Activated CD4-positive, alpha-beta T cell treated with anti-CD3 and anti-CD28 coated beads for 36 hours (primary cell): ENCODE measurements around the gene RPL41. TPM values are rescaled to one million over a fixed set of nuclear protein-coding genes. Genes with fewer than 3 reads are reported as not detected.
A peak's percentile ranks its signal among the peaks of the same experiment; 100 is the strongest.

Experiments
- ATAC-seq: fragments of 200-7000 bp; cut with Tn5 transposase; one replicate; pipeline ENCODE4 v1.10.0; 2021; ENCODE audit warnings: mild to moderate bottlenecking, moderate library complexity
- CTCF ChIA-PET: fragments of 350-600 bp; sonication (Branson Sonifier 250); formaldehyde crosslinking; loops from one replicate; lab custom pipeline; 2021; ENCODE audit warnings: antibody characterized with exemption; lab: Charles Lee
- POLR2A ChIA-PET: fragments of 350-600 bp; sonication (Branson Sonifier 250); formaldehyde crosslinking; loops from one replicate; lab custom pipeline; 2021; ENCODE audit warnings: antibody characterized with exemption, inconsistent platforms; lab: Charles Lee
- DNase-seq: peaks from one replicate; pipeline ENCODE4 v3.0.0-alpha.2; 2020
- H3K27ac Mint-ChIP-seq: one replicate; pipeline ENCODE4 v1.8.0; 2021; ENCODE audit warnings: mixed read lengths
- H3K27me3 Mint-ChIP-seq: one replicate; pipeline ENCODE4 v1.8.0; 2021; ENCODE audit warnings: mixed read lengths
- H3K36me3 Mint-ChIP-seq: one replicate; pipeline ENCODE4 v1.8.0; 2021; ENCODE audit warnings: low read depth, mixed read lengths
- H3K4me1 Mint-ChIP-seq: one replicate; pipeline ENCODE4 v1.8.0; 2021; ENCODE audit warnings: mixed read lengths
- H3K4me3 Mint-ChIP-seq: one replicate; pipeline ENCODE4 v1.8.0; 2021; ENCODE audit warnings: mild to moderate bottlenecking, moderate library complexity, mixed read lengths
- H3K9me3 Mint-ChIP-seq: one replicate; pipeline ENCODE4 v1.8.0; 2021; ENCODE audit warnings: low read depth, mixed read lengths
- intact Hi-C, 2 experiments: fragments of 100-400 bp; cut with DNase I in 1 of 2; cut with micrococcal nuclease in 1 of 2; formaldehyde crosslinking; loops; one replicate each; pipeline versions ENCODE4 v1.14.2 to v1.15.1; 2022 to 2024; cut with DNase I, micrococcal nuclease
- total RNA-seq, 2 experiments: library from RNA; stranded (reverse); gene quantifications; one replicate each; pipeline ENCODE4 v1.2.3, GENCODE V29; 2021

RPL41 gene
- total RNA-seq, 2 experiments from 2014 or later, result 5,101 to 9,949 TPM

GRCh38 chr12:56103066-56103711 is 13.2 kb upstream of the RPL41 start:
- Mint-ChIP-seq H3K27me3 (no peaks in the 10 kb centered on the region), H3K9me3 (no peaks in the 10 kb centered on the region), H3K4me1 (peaks cover 43% of the 10 kb centered on the region), H3K36me3 (peaks cover 37% of the 10 kb centered on the region), H3K27ac (peak overlapping the region; percentile 100), H3K4me3 (peak overlapping the region; percentile 100)
- CTCF ChIA-PET, result interaction anchor here (0.9 to 3.4 kb wide), 7 partner anchors 14 to 365 kb away, joined by 3 to 47 read pairs (median 13); partner anchors contain the start of genes ERBB3, RPL41, SUOX and ZC3H10
- ATAC-seq (no peak), DNase-seq (no peak)
- POLR2A ChIA-PET, result interaction anchor here (0.6 to 3.0 kb wide), 6 partner anchors 13 to 106 kb away, joined by 3 to 76 read pairs (median 10); partner anchors contain the start of genes ESYT1, RPL41, SUOX and ZC3H10
- intact Hi-C loops, result loop anchor here (2.0 to 5.0 kb wide), 3 partner anchors 176 to 529 kb away; partner anchors contain the start of genes BAZ2A (in 1 of the 2) and PYM1 (in 1 of the 2)

DNA sequence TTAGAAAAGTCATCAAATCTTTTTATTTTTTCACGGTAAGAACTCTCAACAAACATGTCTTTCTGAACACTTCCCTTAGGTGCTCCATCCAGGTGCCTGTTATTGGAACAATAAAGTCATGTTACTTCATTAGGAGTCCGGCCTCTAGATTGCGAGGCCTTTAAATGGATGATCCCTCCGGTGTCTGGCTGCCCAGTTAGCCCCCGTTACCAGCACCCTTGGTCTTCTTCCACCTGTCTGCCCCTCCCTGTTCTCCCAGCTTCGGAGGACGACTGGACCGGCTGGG is 12.7 kb upstream of the RPL41 start:
- ChIA-PET CTCF (interaction anchor here (0.6 to 3.4 kb wide), 18 partner anchors 14 to 452 kb away, joined by 3 to 47 read pairs (median 4); partner anchors contain the start of genes ERBB3, ESYT1, ORMDL2 and RNF41), POLR2A (interaction anchor here (0.8 to 3.0 kb wide), 16 partner anchors 10 to 386 kb away, joined by 3 to 76 read pairs (median 4); partner anchors contain the start of genes DNAJC14, ESYT1, ORMDL2 and RAB5B)
- intact Hi-C loops, result loop anchor here (1.0 to 5.0 kb wide), 22 partner anchors 13 to 529 kb away; partner anchors contain the start of genes ESYT1 (in 2 of the 2), MYL6B (in 2 of the 2), PYM1 (in 2 of the 2) and RPL41 (in 2 of the 2)
- DNase-seq, result no peak
- peak overlapping the region; percentile 100 for H3K27ac Mint-ChIP-seq
- ATAC-seq, result no peak
- peak overlapping the region; percentile 100 for H3K4me3 Mint-ChIP-seq
- peaks cover 42% of the 10 kb centered on the region for H3K36me3 Mint-ChIP-seq
- H3K27me3 Mint-ChIP-seq, result no peaks in the 10 kb centered on the region
- peaks cover 43% of the 10 kb centered on the region for H3K4me1 Mint-ChIP-seq
- no peaks in the 10 kb centered on the region for H3K9me3 Mint-ChIP-seq

DNA sequence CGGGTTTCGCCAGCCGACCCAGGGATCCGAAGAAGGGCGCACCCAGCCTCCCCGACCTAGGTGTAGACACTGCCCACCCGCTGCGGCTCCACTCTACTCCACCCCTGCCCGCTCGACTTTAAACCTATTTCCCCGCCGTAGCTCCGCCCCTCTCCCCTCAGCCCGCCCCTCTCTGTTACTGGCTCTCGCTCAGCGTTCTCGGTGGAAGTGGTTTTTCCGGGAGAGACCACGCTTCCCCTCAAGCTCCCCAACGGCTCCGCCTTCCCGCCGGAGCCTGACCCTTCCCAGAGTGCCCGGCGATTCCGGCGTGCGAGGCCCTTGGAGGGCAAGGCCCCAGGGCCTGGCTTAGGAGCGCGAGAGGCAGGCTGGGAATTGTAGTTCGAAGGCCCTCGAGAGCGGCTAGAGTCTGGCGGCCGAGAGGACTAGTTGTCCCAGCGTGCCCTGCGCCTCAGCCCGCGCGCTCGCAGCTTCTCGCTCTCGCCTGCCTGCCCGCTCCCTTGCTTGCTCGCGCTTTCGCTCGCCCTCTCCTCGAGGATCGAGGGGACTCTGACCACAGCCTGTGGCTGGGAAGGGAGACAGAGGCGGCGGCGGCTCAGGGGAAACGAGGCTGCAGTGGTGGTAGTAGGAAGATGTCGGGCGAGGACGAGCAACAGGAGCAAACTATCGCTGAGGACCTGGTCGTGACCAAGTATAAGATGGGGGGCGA is 12.2 kb upstream of the RPL41 start, which contains the start of gene PA2G4:
PA2G4 (plus strand) TSS at position 451 of the 706 bp plus-strand sequence; CDS start at position 630, 179 bp downstream.
- no peaks in the 10 kb centered on the region for H3K27me3 Mint-ChIP-seq
- ChIA-PET CTCF (interaction anchor here (0.6 to 3.4 kb wide), 22 partner anchors 13 to 620 kb away, joined by 3 to 47 read pairs (median 3); partner anchors contain the start of genes ERBB3, ESYT1, ORMDL2 and RNF41), POLR2A (interaction anchor here (0.6 to 3.0 kb wide), 20 partner anchors 9 to 543 kb away, joined by 3 to 76 read pairs (median 4); partner anchors contain the start of genes DNAJC14, ESYT1, ORMDL2 and RAB5B)
- ATAC-seq (peak; percentile 95), DNase-seq (peak; percentile 99)
- peak within 1 kb of the TSS; percentile 100 for H3K27ac Mint-ChIP-seq
- H3K9me3 Mint-ChIP-seq, result no peaks in the 10 kb centered on the region
- H3K36me3 Mint-ChIP-seq, result peaks cover 45% of the 10 kb centered on the region
- peak within 1 kb of the TSS; percentile 100 for H3K4me3 Mint-ChIP-seq
- intact Hi-C loops, result loop anchor here (1.0 to 5.0 kb wide), 21 partner anchors 12 to 528 kb away; partner anchors contain the start of genes ESYT1 (in 2 of the 2), MYL6B (in 2 of the 2), PYM1 (in 2 of the 2) and RPL41 (in 2 of the 2)
- peaks cover 43% of the 10 kb centered on the region for H3K4me1 Mint-ChIP-seq

- no peaks in the 10 kb centered on the region for H3K9me3 Mint-ChIP-seq
- peak overlapping the region; percentile 100 for H3K27ac Mint-ChIP-seq
- intact Hi-C loops, result loop anchor here (1.0 to 5.0 kb wide), 21 partner anchors 11 to 527 kb away; partner anchors contain the start of genes ESYT1 (in 2 of the 2), MYL6B (in 2 of the 2), PYM1 (in 2 of the 2) and RPL41 (in 2 of the 2)
- peaks cover 43% of the 10 kb centered on the region for H3K4me1 Mint-ChIP-seq
- H3K27me3 Mint-ChIP-seq, result no peaks in the 10 kb centered on the region
- POLR2A ChIA-PET, result interaction anchor here (0.6 to 3.0 kb wide), 13 partner anchors 11 to 542 kb away, joined by 3 to 76 read pairs (median 4); partner anchors contain the start of genes DNAJC14, RPL41, SMARCC2 and ZC3H10
- H3K4me3 Mint-ChIP-seq, result peak overlapping the region; percentile 100
- H3K36me3 Mint-ChIP-seq, result peaks cover 51% of the 10 kb centered on the region
- peak; percentile 49 for DNase-seq
- ATAC-seq, result peak; percentile 2
- CTCF ChIA-PET, result interaction anchor here (0.6 to 3.4 kb wide), 20 partner anchors 12 to 619 kb away, joined by 3 to 47 read pairs (median 4); partner anchors contain the start of genes ERBB3, ESYT1, MYL6B and ORMDL2
Observed at GRCh38 chr12:56104815-56105608, 11.4 kb upstream of the RPL41 start.

GRCh38 chr12:56105609-56105902 is 10.9 kb upstream of the RPL41 start:
- Mint-ChIP-seq H3K4me1 (peaks cover 43% of the 10 kb centered on the region), H3K27me3 (no peaks in the 10 kb centered on the region), H3K9me3 (no peaks in the 10 kb centered on the region), H3K4me3 (peak overlapping the region; percentile 100), H3K36me3 (peaks cover 57% of the 10 kb centered on the region), H3K27ac (peak overlapping the region; percentile 100)
- CTCF ChIA-PET, result interaction anchor here (0.7 to 3.4 kb wide), 6 partner anchors 12 to 84 kb away, joined by 3 to 47 read pairs (median 4); partner anchors contain the start of genes ESYT1, MYL6B, RPL41 and SMARCC2
- intact Hi-C loops, result loop anchor here in 1 of 2 experiments (2.0 kb wide), 1 partner anchor 375 kb away; no protein-coding TSS in a partner anchor
- ATAC-seq (no peak), DNase-seq (no peak)
- POLR2A ChIA-PET, result interaction anchor here (0.6 to 3.0 kb wide), 4 partner anchors 11 to 84 kb away, joined by 4 to 76 read pairs (median 18); partner anchors contain the start of genes RPL41, SMARCC2 and ZC3H10

GRCh38 chr12:56107242-56107641 is 9.2 kb upstream of the RPL41 start:
- H3K9me3 Mint-ChIP-seq, result no peaks in the 10 kb centered on the region
- H3K27ac Mint-ChIP-seq, result peak overlapping the region; percentile 86
- H3K36me3 Mint-ChIP-seq, result peaks cover 71% of the 10 kb centered on the region
- ChIA-PET POLR2A (no interaction called here), CTCF (interaction anchor here (1.2 to 1.8 kb wide), 5 partner anchors 8 to 60 kb away, joined by 3 to 9 read pairs (median 7); partner anchors contain the start of gene ZC3H10)
- H3K4me1 Mint-ChIP-seq, result peaks cover 31% of the 10 kb centered on the region
- peak overlapping the region; percentile 20 for H3K4me3 Mint-ChIP-seq
- intact Hi-C loops, result no loop called here
- no peak for DNase-seq
- H3K27me3 Mint-ChIP-seq, result no peaks in the 10 kb centered on the region
- no peak for ATAC-seq

- intact Hi-C loops, result loop anchor here in 1 of 2 experiments (10.0 kb wide), 2 partner anchors 974 to 1826 kb away; partner anchors contain the start of genes CBX5, HNRNPA1 and NAB2
- Mint-ChIP-seq H3K36me3 (peaks cover 78% of the 10 kb centered on the region), H3K27me3 (no peaks in the 10 kb centered on the region), H3K4me3 (no peak overlapping the region), H3K27ac (peak overlapping the region; percentile 61), H3K9me3 (no peaks in the 10 kb centered on the region), H3K4me1 (peaks cover 18% of the 10 kb centered on the region)
- ChIA-PET POLR2A (no interaction called here), CTCF (interaction anchor here (0.9 to 1.4 kb wide), 3 partner anchors 10 to 64 kb away, joined by 4 to 5 read pairs (median 4); partner anchors contain the start of gene MYL6)
- DNase-seq, result no peak
- no peak for ATAC-seq
Observed at GRCh38 chr12:56110571-56110970, 5.9 kb upstream of the RPL41 start.

DNA sequence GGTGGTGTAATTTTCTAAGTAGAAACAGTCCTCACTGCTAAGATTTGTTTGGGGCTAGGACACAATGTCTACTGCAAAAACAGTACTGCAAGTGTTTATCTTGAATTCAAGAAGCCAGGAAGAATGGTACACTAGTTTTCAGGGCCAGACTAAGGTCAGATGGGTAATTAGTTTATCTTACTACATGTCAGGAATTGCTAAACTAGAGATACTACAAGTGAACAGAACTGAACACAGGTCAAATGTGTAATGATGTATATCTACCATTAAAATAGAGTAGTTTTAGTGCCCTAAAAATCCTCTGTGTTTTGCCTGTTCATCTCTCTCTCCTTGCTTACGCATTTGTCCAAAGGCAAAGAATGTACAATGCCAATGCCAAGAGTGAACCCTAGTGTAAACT is 2.3 kb upstream of the RPL41 start:
- ATAC-seq (no peak), DNase-seq (no peak)
- H3K4me1 Mint-ChIP-seq, result peaks cover 12% of the 10 kb centered on the region
- peak overlapping the region; percentile 40 for H3K27ac Mint-ChIP-seq
- H3K4me3 Mint-ChIP-seq, result no peak overlapping the region
- H3K36me3 Mint-ChIP-seq, result peaks cover 62% of the 10 kb centered on the region
- intact Hi-C loops, result loop anchor here in 1 of 2 experiments (10.0 kb wide), 2 partner anchors 971 to 1829 kb away; partner anchors contain the start of genes CBX5, HNRNPA1 and NAB2
- no peaks in the 10 kb centered on the region for H3K27me3 Mint-ChIP-seq
- POLR2A ChIA-PET, result interaction anchor here (1.2 to 4.7 kb wide), 2 partner anchors 10 kb away, joined by 6 to 76 read pairs; partner anchors contain the start of gene PA2G4
- H3K9me3 Mint-ChIP-seq, result no peaks in the 10 kb centered on the region
- CTCF ChIA-PET, result interaction anchor here (0.7 kb wide), 1 partner anchor 14 kb away, joined by 5 read pairs; no protein-coding TSS in a partner anchor

DNA sequence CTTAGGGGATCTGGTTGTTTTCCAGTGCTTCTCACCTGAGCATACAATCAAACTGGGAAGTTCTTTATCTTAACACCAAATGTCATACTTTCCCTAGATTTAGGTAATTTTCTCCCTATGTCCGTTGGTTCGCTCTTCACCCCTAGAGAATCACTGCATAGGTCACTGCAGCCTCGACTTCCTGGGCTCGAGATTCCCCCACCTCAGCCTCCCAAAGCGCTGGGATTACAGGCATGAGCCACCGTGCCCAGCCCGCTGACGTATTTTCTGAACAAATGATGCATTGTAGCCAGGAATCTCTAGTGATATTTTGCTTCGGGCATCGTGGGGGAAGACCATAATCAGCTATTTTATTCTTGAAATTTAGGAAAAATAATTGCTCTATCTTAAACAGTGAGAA is 1.1 kb upstream of the RPL41 start:
- Mint-ChIP-seq H3K4me3 (peak overlapping the region; percentile 97), H3K4me1 (peaks cover 24% of the 10 kb centered on the region), H3K27ac (peak overlapping the region; percentile 100), H3K36me3 (peaks cover 56% of the 10 kb centered on the region), H3K27me3 (no peaks in the 10 kb centered on the region), H3K9me3 (no peaks in the 10 kb centered on the region)
- ChIA-PET CTCF (interaction anchor here (0.7 to 6.1 kb wide), 6 partner anchors 8 to 68 kb away, joined by 3 to 47 read pairs (median 6); partner anchors contain the start of genes ESYT1, MYL6B and PA2G4), POLR2A (interaction anchor here (0.6 to 4.7 kb wide), 6 partner anchors 11 to 376 kb away, joined by 3 to 76 read pairs (median 5); partner anchors contain the start of genes ESYT1, PA2G4, RAB5B and SMARCC2)
- no peak for ATAC-seq
- intact Hi-C loops, result loop anchor here (5.0 to 10.0 kb wide), 7 partner anchors 298 to 1831 kb away; partner anchors contain the start of genes NAB2 (in 2 of the 2), ATP5F1B (in 1 of the 2), CBX5 (in 1 of the 2) and DDIT3 (in 1 of the 2)
- DNase-seq, result no peak
